Stimulated activated naive CD8-positive, alpha-beta T cell treated with anti-CD3 and anti-CD28 coated beads, Interleukin-15, amount 100 ng/mL, for 72 hours (primary cell): Measurements from ENCODE around the gene TTK.
"Not testable (repeated sequence)": the region's sequence is repeated elsewhere in the genome, so short reads cannot be mapped to it uniquely, and the experiment has no call there.

Experiments
- ATAC-seq: fragments of 150-1000 bp; cut with Tn5 transposase; 2 replicates; pipeline ENCODE4 v1.10.0; 2021; ENCODE audit warnings: mild to moderate bottlenecking, moderate library complexity
- DNase-seq, 2 donors: peaks; one replicate each; pipeline ENCODE4 v3.0.0; 2021 to 2022
- H3K27ac Mint-ChIP-seq, 2 donors: one replicate each; pipeline ENCODE4 v1.8.0; 2022; ENCODE audit warnings: mild to moderate bottlenecking in 2 of 2, mixed read lengths in 2 of 2, moderate library complexity in 2 of 2
- H3K27me3 Mint-ChIP-seq: one replicate; pipeline ENCODE4 v1.8.0; 2022; ENCODE audit warnings: mixed read lengths
- H3K4me1 Mint-ChIP-seq: one replicate; pipeline ENCODE4 v1.8.0; 2022; ENCODE audit warnings: mild to moderate bottlenecking, mixed read lengths
- H3K4me3 Mint-ChIP-seq, 2 donors: one replicate each; pipeline ENCODE4 v1.8.0; 2022; ENCODE audit warnings: mild to moderate bottlenecking in 2 of 2, mixed read lengths in 2 of 2, moderate library complexity in 1 of 2
- H3K9me3 Mint-ChIP-seq, 2 donors: one replicate each; pipeline ENCODE4 v1.8.0; 2022; ENCODE audit warnings: mixed read lengths in 2 of 2

The TTK gene

GRCh38 chr6:80006541-80006940 lies 2.1 kb downstream of the TTK start:
- no peak for ATAC-seq
- Mint-ChIP-seq H3K9me3 (no peaks in the 10 kb centered on the region), H3K27ac (no peak overlapping the region), H3K4me1 (peaks cover 34% of the 10 kb centered on the region), H3K4me3 (peak overlapping the region in 1 of 2 donors; percentile 95), H3K27me3 (no peaks in the 10 kb centered on the region)
- no peak for DNase-seq

GRCh38 chr6:80009531-80009930 lies 5.1 kb downstream of the TTK start:
- peaks cover 19% of the 10 kb centered on the region for H3K4me1 Mint-ChIP-seq
- no peak overlapping the region for H3K27ac Mint-ChIP-seq
- ATAC-seq (no peak), DNase-seq (no peak)
- H3K4me3 Mint-ChIP-seq = no peak overlapping the region
- H3K27me3 Mint-ChIP-seq = no peaks in the 10 kb centered on the region
- H3K9me3 Mint-ChIP-seq = no peaks in the 10 kb centered on the region

GRCh38 chr6:80010288-80010687 lies 5.8 kb downstream of the TTK start:
- Mint-ChIP-seq H3K27me3 (no peaks in the 10 kb centered on the region), H3K27ac (no peak overlapping the region), H3K9me3 (no peaks in the 10 kb centered on the region), H3K4me1 (peaks cover 18% of the 10 kb centered on the region), H3K4me3 (no peak overlapping the region)
- no peak for ATAC-seq
- DNase-seq = no peak

- Mint-ChIP-seq H3K4me1 (no peaks in the 10 kb centered on the region), H3K9me3 (no peaks in the 10 kb centered on the region), H3K4me3 (no peak overlapping the region), H3K27ac (no peak overlapping the region), H3K27me3 (no peaks in the 10 kb centered on the region)
- DNase-seq = no peak
- ATAC-seq = no peak
Observed at GRCh38 chr6:80015839-80016435, 11.5 kb downstream of the TTK start.

GRCh38 chr6:80020381-80021120 lies 16.1 kb downstream of the TTK start:
- DNase-seq = no peak
- Mint-ChIP-seq H3K4me1 (no peaks in the 10 kb centered on the region), H3K4me3 (no peak overlapping the region), H3K27me3 (no peaks in the 10 kb centered on the region), H3K9me3 (no peaks in the 10 kb centered on the region), H3K27ac (no peak overlapping the region)
- ATAC-seq = no peak

- H3K4me1 Mint-ChIP-seq = no peaks in the 10 kb centered on the region
- no peaks in the 10 kb centered on the region for H3K9me3 Mint-ChIP-seq
- H3K4me3 Mint-ChIP-seq = no peak overlapping the region
- no peak overlapping the region for H3K27ac Mint-ChIP-seq
- no peaks in the 10 kb centered on the region for H3K27me3 Mint-ChIP-seq
- ATAC-seq = no peak
- DNase-seq = no peak
Observed at GRCh38 chr6:80021131-80021530, 16.7 kb downstream of the TTK start.

- no peaks in the 10 kb centered on the region for H3K4me1 Mint-ChIP-seq
- no peak overlapping the region for H3K27ac Mint-ChIP-seq
- no peaks in the 10 kb centered on the region for H3K27me3 Mint-ChIP-seq
- no peaks in the 10 kb centered on the region for H3K9me3 Mint-ChIP-seq
- DNase-seq (no peak), ATAC-seq (no peak)
- H3K4me3 Mint-ChIP-seq = no peak overlapping the region
Observed at GRCh38 chr6:80021591-80021990, 17.1 kb downstream of the TTK start.

GRCh38 chr6:80022803-80023202 lies 18.4 kb downstream of the TTK start:
- no peak for ATAC-seq
- Mint-ChIP-seq H3K4me3 (no peak overlapping the region), H3K9me3 (no peaks in the 10 kb centered on the region)

GRCh38 chr6:80028589-80028988 lies 24.1 kb downstream of the TTK start:
- no peaks in the 10 kb centered on the region for H3K4me1 Mint-ChIP-seq
- DNase-seq (no peak), ATAC-seq (no peak)
- H3K4me3 Mint-ChIP-seq = no peak overlapping the region
- H3K9me3 Mint-ChIP-seq = no peaks in the 10 kb centered on the region
- H3K27ac Mint-ChIP-seq = no peak overlapping the region
- no peaks in the 10 kb centered on the region for H3K27me3 Mint-ChIP-seq

More at GRCh38 chr6:80022803-80023202, 18.4 kb downstream of the TTK start:
- Mint-ChIP-seq H3K4me1 (no peaks in the 10 kb centered on the region), H3K27ac (no peak overlapping the region), H3K27me3 (no peaks in the 10 kb centered on the region)
- no peak for DNase-seq

GRCh38 chr6:80029470-80029869 lies 25.0 kb downstream of the TTK start:
- DNase-seq (no peak), ATAC-seq (peak; percentile 58)
- no peak overlapping the region for H3K4me3 Mint-ChIP-seq
- no peaks in the 10 kb centered on the region for H3K27me3 Mint-ChIP-seq
- H3K9me3 Mint-ChIP-seq = no peaks in the 10 kb centered on the region
- no peaks in the 10 kb centered on the region for H3K4me1 Mint-ChIP-seq
- peak overlapping the region in 1 of 2 donors; percentile 72 for H3K27ac Mint-ChIP-seq

GRCh38 chr6:80048220-80048619 lies 43.8 kb downstream of the TTK start:
- H3K9me3 Mint-ChIP-seq, ATAC-seq, H3K27ac Mint-ChIP-seq, H3K27me3 Mint-ChIP-seq, H3K4me3 Mint-ChIP-seq, DNase-seq, H3K4me1 Mint-ChIP-seq: not testable (repeated sequence)

GRCh38 chr6:80060774-80061173 lies 56.3 kb downstream of the TTK start:
- H3K4me1 Mint-ChIP-seq = no peaks in the 10 kb centered on the region
- H3K27me3 Mint-ChIP-seq = peaks cover 8% of the 10 kb centered on the region
- ATAC-seq (no peak), DNase-seq (no peak)
- no peak overlapping the region for H3K27ac Mint-ChIP-seq
- no peak overlapping the region for H3K4me3 Mint-ChIP-seq
- H3K9me3 Mint-ChIP-seq = no peaks in the 10 kb centered on the region

GRCh38 chr6:80068146-80068545 lies 63.7 kb downstream of the TTK start:
- not testable (repeated sequence) for ATAC-seq, DNase-seq, H3K4me1 Mint-ChIP-seq, H3K4me3 Mint-ChIP-seq, H3K9me3 Mint-ChIP-seq, H3K27ac Mint-ChIP-seq
- H3K27me3 Mint-ChIP-seq = peaks cover 19% of the 10 kb centered on the region

GRCh38 chr6:80070431-80070830 lies 66.0 kb downstream of the TTK start:
- H3K9me3 Mint-ChIP-seq, H3K4me3 Mint-ChIP-seq, H3K4me1 Mint-ChIP-seq, ATAC-seq, H3K27ac Mint-ChIP-seq, DNase-seq: not testable (repeated sequence)
- H3K27me3 Mint-ChIP-seq = peaks cover 28% of the 10 kb centered on the region

- H3K4me1 Mint-ChIP-seq = no peaks in the 10 kb centered on the region
- H3K27ac Mint-ChIP-seq = no peak overlapping the region
- no peak overlapping the region for H3K4me3 Mint-ChIP-seq
- peaks cover 5 to 8% of the 10 kb centered on the region in 2 donors for H3K9me3 Mint-ChIP-seq
- ATAC-seq = no peak
- DNase-seq = no peak
- peaks cover 15% of the 10 kb centered on the region for H3K27me3 Mint-ChIP-seq
Observed at GRCh38 chr6:80077067-80077466, 72.6 kb downstream of the TTK start.

- DNase-seq (no peak), ATAC-seq (no peak)
- H3K4me1 Mint-ChIP-seq = no peaks in the 10 kb centered on the region
- H3K27me3 Mint-ChIP-seq = no peaks in the 10 kb centered on the region
- no peak overlapping the region for H3K4me3 Mint-ChIP-seq
- no peak overlapping the region for H3K27ac Mint-ChIP-seq
- no peaks in the 10 kb centered on the region for H3K9me3 Mint-ChIP-seq
Observed at GRCh38 chr6:80088637-80089036, 84.2 kb downstream of the TTK start.

GRCh38 chr6:80091506-80091905 lies 87.1 kb downstream of the TTK start:
- no peak overlapping the region for H3K27ac Mint-ChIP-seq
- no peak overlapping the region for H3K4me3 Mint-ChIP-seq
- DNase-seq = no peak
- peaks cover 8% of the 10 kb centered on the region for H3K4me1 Mint-ChIP-seq
- H3K9me3 Mint-ChIP-seq = no peaks in the 10 kb centered on the region
- no peaks in the 10 kb centered on the region for H3K27me3 Mint-ChIP-seq
- ATAC-seq = peak; percentile 26
